Sigmoid colon (tissue), 7 donors: ENCODE results near the gene LMOD1. TPM values are rescaled to one million over a fixed set of nuclear protein-coding genes. Genes with fewer than 3 reads are reported as not detected.

Experiments
- DNase-seq: peaks from one replicate; pipeline ENCODE4 v3.0.0-alpha.2; 2019
- H3K27ac ChIP-seq, 4 donors: fragments of 200-600 bp; sonication (generic); one replicate each; pipeline ENCODE4 v1.5.1; 2016 to 2019; ENCODE audit warnings: mild to moderate bottlenecking in 1 of 4
- H3K27me3 ChIP-seq, 3 donors: fragments of 200-600 bp; sonication (generic); one replicate each; pipeline ENCODE4 v1.5.1; 2019; ENCODE audit warnings: mild to moderate bottlenecking in 1 of 3
- H3K36me3 ChIP-seq, 4 donors: fragments of 200-600 bp; sonication (generic); one replicate each; pipeline ENCODE4 v1.5.1; 2016 to 2019
- H3K4me1 ChIP-seq, 4 donors: fragments of 200-600 bp; sonication (generic); one replicate each; pipeline ENCODE4 v1.5.1; 2017 to 2019
- H3K4me3 ChIP-seq, 4 donors: fragments of 200-600 bp; sonication (generic); one replicate each; pipeline ENCODE4 v1.5.1; 2017 to 2019; ENCODE audit warnings: mild to moderate bottlenecking in 2 of 4, moderate library complexity in 1 of 4
- H3K9me3 ChIP-seq, 4 donors: fragments of 200-600 bp in 3 of 4; sonication (generic) in 3 of 4; one replicate each; pipeline versions ENCODE4 v1.5.1 to v1.6.1; 2013 to 2019
- EP300 ChIP-seq, 4 donors: sonication (generic); formaldehyde crosslinking; IDR thresholded peaks; one replicate each; pipeline ENCODE4 v1.6.1; 2017; ENCODE audit warnings: antibody characterized with exemption in 4 of 4
- POLR2A ChIP-seq, 2 donors: fragments of 450-650 bp; IDR thresholded peaks; one replicate each; pipeline ENCODE4 v1.6.1; 2016; ENCODE audit warnings: antibody characterized with exemption in 2 of 2, mild to moderate bottlenecking in 2 of 2, moderate library complexity in 2 of 2
- POLR2AphosphoS5 ChIP-seq, 4 donors: sonication (generic); formaldehyde crosslinking; IDR thresholded peaks; one replicate each; pipeline ENCODE4 v1.6.1; 2017; ENCODE audit warnings: antibody characterized with exemption in 4 of 4
- WGBS, 2 donors: extraction: QIAGEN DNeasy Blood & Tissue Kit; methylation state at CpG; one replicate each; pipeline ENCODE4 v1.1.7; 2013; 5-methylcytosine and 5-hydroxymethylcytosine counted together
- intact Hi-C: fragments of 100-400 bp; cut with DNase I; formaldehyde crosslinking; loops from one replicate; pipeline ENCODE4 v1.15.1; 2023
- polyA plus RNA-seq, 3 donors: library from polyadenylated mRNA; stranded (reverse); fragments of 200-250 nt; gene quantifications; one replicate each; pipeline ENCODE4 v1.2.3, GENCODE V29; 2013
- small RNA-seq, 3 donors: library from RNA; depleted of rRNA; stranded (forward); fragments of <200 nt; gene quantifications; one replicate each; pipeline ENCODE3, GENCODE V24; 2016
- total RNA-seq, 4 donors: library from RNA; depleted of rRNA; stranded (reverse); fragments of >200 nt; gene quantifications; one replicate each; pipeline ENCODE4 v1.1.0, GENCODE V29; 2016
- TF ChIP-seq, protein P1 (sequence below), 4 experiments: fragments of 450-650 bp in 3 of 4; fragments of 200-600 bp in 1 of 4; IDR thresholded peaks; one replicate each; pipeline ENCODE4 v1.5.1; 2016 to 2019; ENCODE audit warnings: antibody characterized with exemption in 4 of 4, mild to moderate bottlenecking in 3 of 4, moderate library complexity in 2 of 4
- donor health status: healthy with polysubstance abuse.
- donor health status: Bipolar disorder and iron deficiency.
- donor health status: healthy.

LMOD1 gene
- total and polyA plus RNA-seq, 7 donors, result 4.9 to 1,011 (median 633) TPM

DNA sequence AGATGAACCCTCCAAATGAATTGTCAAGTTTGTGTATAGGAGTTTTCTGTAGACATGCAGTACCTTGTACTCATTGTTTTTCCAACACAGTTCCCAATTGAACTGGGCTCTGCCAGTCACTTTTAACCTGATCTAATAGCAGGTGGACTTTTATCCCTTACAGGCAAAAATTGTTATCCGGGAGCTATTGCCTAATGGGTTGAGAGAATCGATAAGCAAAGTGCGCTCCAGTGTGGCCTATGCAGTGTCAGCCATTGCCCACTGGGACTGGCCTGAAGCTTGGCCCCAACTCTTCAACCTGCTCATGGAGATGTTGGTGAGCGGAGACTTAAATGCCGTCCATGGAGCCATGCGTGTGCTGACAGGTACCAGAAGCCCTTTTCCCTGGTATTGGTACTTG is 98.1 kb downstream of the LMOD1 start:
- DNase-seq, result no peak
- no peak overlapping the region for H3K4me3 ChIP-seq
- 96 to 98% methylated on average over 6 of the region's 6 CpGs for whole genome bisulfite sequencing, 2 donors
- no peak overlapping the region for H3K27ac ChIP-seq
- TF ChIP-seq EP300 (IDR thresholded peaks at IDR 0.05) (no peak), POLR2AphosphoS5 (IDR thresholded peaks at IDR 0.05) (no peak), POLR2A (IDR thresholded peaks at IDR 0.05) (no peak)
- TF ChIP-seq, protein P1, sequence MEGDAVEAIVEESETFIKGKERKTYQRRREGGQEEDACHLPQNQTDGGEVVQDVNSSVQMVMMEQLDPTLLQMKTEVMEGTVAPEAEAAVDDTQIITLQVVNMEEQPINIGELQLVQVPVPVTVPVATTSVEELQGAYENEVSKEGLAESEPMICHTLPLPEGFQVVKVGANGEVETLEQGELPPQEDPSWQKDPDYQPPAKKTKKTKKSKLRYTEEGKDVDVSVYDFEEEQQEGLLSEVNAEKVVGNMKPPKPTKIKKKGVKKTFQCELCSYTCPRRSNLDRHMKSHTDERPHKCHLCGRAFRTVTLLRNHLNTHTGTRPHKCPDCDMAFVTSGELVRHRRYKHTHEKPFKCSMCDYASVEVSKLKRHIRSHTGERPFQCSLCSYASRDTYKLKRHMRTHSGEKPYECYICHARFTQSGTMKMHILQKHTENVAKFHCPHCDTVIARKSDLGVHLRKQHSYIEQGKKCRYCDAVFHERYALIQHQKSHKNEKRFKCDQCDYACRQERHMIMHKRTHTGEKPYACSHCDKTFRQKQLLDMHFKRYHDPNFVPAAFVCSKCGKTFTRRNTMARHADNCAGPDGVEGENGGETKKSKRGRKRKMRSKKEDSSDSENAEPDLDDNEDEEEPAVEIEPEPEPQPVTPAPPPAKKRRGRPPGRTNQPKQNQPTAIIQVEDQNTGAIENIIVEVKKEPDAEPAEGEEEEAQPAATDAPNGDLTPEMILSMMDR (IDR thresholded peaks at IDR 0.05), result no peak
- peaks cover 12 to 49% (median 15%) of the 10 kb centered on the region in 4 donors for H3K36me3 ChIP-seq
- no peaks in the 10 kb centered on the region for H3K9me3 ChIP-seq
- no peaks in the 10 kb centered on the region for H3K27me3 ChIP-seq
- H3K4me1 ChIP-seq, result peaks cover 0 to 29% (median 15%) of the 10 kb centered on the region in 4 donors
- intact Hi-C loops, result no loop called here

- intact Hi-C loops, result no loop called here
- peaks cover 4 to 38% (median 5%) of the 10 kb centered on the region in 4 donors for H3K36me3 ChIP-seq
- TF ChIP-seq POLR2AphosphoS5 (IDR thresholded peaks at IDR 0.05), result no peak
- no peak for TF ChIP-seq EP300 (IDR thresholded peaks at IDR 0.05)
- TF ChIP-seq, protein P1 (IDR thresholded peaks at IDR 0.05), result no peak
- no peak for TF ChIP-seq POLR2A (IDR thresholded peaks at IDR 0.05)
- H3K4me3 ChIP-seq, result no peak overlapping the region
- no peaks in the 10 kb centered on the region for H3K27me3 ChIP-seq
- H3K9me3 ChIP-seq, result no peaks in the 10 kb centered on the region
- DNase-seq, result no peak
- WGBS, 2 donors, result 81 to 91% methylated on average over 1 of the region's 1 CpG
- H3K27ac ChIP-seq, result no peak overlapping the region
- H3K4me1 ChIP-seq, result peaks cover 0 to 29% (median 15%) of the 10 kb centered on the region in 4 donors
Measured at GRCh38 chr1:201847150-201847549, 99.2 kb downstream of the LMOD1 start.

Small RNA genes within 50 kb of the gene (small RNA-seq; reads per million reads assigned to genes)
- 0 reads per million in 3 donors for gene MIR6739
- 0 reads per million in 3 donors for gene RF00156

Other genes starting within 250 kb of the LMOD1 start
- gene IPO9, start 117.4 kb downstream of the LMOD1 start, total RNA-seq, result 10 to 100 TPM; 15.5 to 20.2 (median 17.9) TPM
- gene IPO9, start 117.4 kb downstream of the LMOD1 start, polyA plus RNA-seq, result 10 to 100 TPM in 1 of 3 donors, 1 to 10 TPM in 2; 8.1 to 14.0 (median 8.4) TPM
- gene SHISA4, start 57.6 kb downstream of the LMOD1 start, total RNA-seq, result 10 to 100 TPM; 12.7 to 23.7 (median 19.3) TPM
- gene SHISA4, start 57.6 kb downstream of the LMOD1 start, polyA plus RNA-seq, result 1 to 10 TPM; 3.5 to 6.1 (median 3.6) TPM
- 10 to 100 TPM; 23.3 to 56.7 (median 38.4) TPM for gene TIMM17A, start 9.0 kb upstream of the LMOD1 start, total RNA-seq
- 10 to 100 TPM; 48.6 to 71.4 (median 57.7) TPM for gene TIMM17A, start 9.0 kb upstream of the LMOD1 start, polyA plus RNA-seq
- 10 to 100 TPM; 23.9 to 38.5 (median 32.0) TPM for gene RNPEP, start 36.1 kb upstream of the LMOD1 start, total RNA-seq
- gene RNPEP, start 36.1 kb upstream of the LMOD1 start, polyA plus RNA-seq, result 10 to 100 TPM; 59.1 to 86.5 (median 81.7) TPM
- gene ELF3, start 64.0 kb upstream of the LMOD1 start, total RNA-seq, result 1 to 10 TPM in 1 of 4 donors, under 1 TPM in 3; 0.16 to 1.8 (median 0.41) TPM
- 100 to 1,000 TPM; 560 to 665 (median 569) TPM for gene ELF3, start 64.0 kb upstream of the LMOD1 start, polyA plus RNA-seq
- under 1 TPM; under 0.01 to 0.36 (median 0.27) TPM for gene GPR37L1, start 176.4 kb upstream of the LMOD1 start, total RNA-seq
- gene GPR37L1, start 176.4 kb upstream of the LMOD1 start, polyA plus RNA-seq, result 1 to 10 TPM in 1 of 3 donors, under 1 TPM in 1, not detected in 1; 0.92 to 1.8 TPM
- 10 to 100 TPM; 21.6 to 29.0 (median 25.2) TPM for gene ARL8A, start 198.2 kb upstream of the LMOD1 start, total RNA-seq
- gene ARL8A, start 198.2 kb upstream of the LMOD1 start, polyA plus RNA-seq, result 10 to 100 TPM; 13.8 to 22.4 (median 15.7) TPM
- 1 to 10 TPM in 2 of 4 donors, under 1 TPM in 1, not detected in 1; 0.71 to 6.2 (median 3.0) TPM for gene PTPN7, start 214.1 kb upstream of the LMOD1 start, total RNA-seq
- gene PTPN7, start 214.1 kb upstream of the LMOD1 start, polyA plus RNA-seq, result 10 to 100 TPM in 1 of 3 donors, 1 to 10 TPM in 2; 2.3 to 18.2 (median 6.0) TPM
- gene LGR6, start 247.3 kb upstream of the LMOD1 start, total RNA-seq, result under 1 TPM in 2 of 4 donors, not detected in 2; 0.14 to 0.28 TPM
- 1 to 10 TPM in 1 of 3 donors, not detected in 2; 1.0 TPM for gene LGR6, start 247.3 kb upstream of the LMOD1 start, polyA plus RNA-seq